Chondrocyte (in vitro differentiated cells): Measurements from ENCODE around the gene ASB4. TPM values are rescaled to one million over a fixed set of nuclear protein-coding genes. Genes with fewer than 3 reads are reported as not detected.

ENCODE experiments used
- DNase-seq: peaks from one replicate; pipeline ENCODE4 v3.0.0; 2021; ENCODE audit warnings: mixed read lengths, low spot score
- H3K27ac Mint-ChIP-seq: one replicate; pipeline ENCODE4 v1.8.0; 2021; ENCODE audit warnings: mild to moderate bottlenecking, moderate library complexity, mixed read lengths; ENCODE audit not compliant: unreplicated experiment
- H3K27me3 Mint-ChIP-seq: 2 replicates; pipeline ENCODE4 v1.8.0; 2021; ENCODE audit warnings: low read depth, mixed read lengths
- H3K36me3 Mint-ChIP-seq: 2 replicates; pipeline ENCODE4 v1.8.0; 2021; ENCODE audit warnings: low read depth, mixed read lengths
- H3K4me1 Mint-ChIP-seq: 2 replicates; pipeline ENCODE4 v1.8.0; 2021; ENCODE audit warnings: low read depth, mild to moderate bottlenecking, mixed read lengths
- H3K4me3 Mint-ChIP-seq: one replicate; pipeline ENCODE4 v1.8.0; 2021; ENCODE audit warnings: mild to moderate bottlenecking, moderate library complexity, mixed read lengths; ENCODE audit not compliant: unreplicated experiment
- H3K9me3 Mint-ChIP-seq: 2 replicates; pipeline ENCODE4 v1.8.0; 2021; ENCODE audit warnings: low read depth, mixed read lengths
- CTCF ChIP-seq: fragments of 200-600 bp; sonication (generic); IDR thresholded peaks from 2 replicates; pipeline ENCODE4 v1.5.0; 2021; ENCODE audit warnings: antibody characterized with exemption, mild to moderate bottlenecking, moderate library complexity
- total RNA-seq: library from RNA; stranded (reverse); gene quantifications from 3 replicates; pipeline ENCODE4 v1.2.1, GENCODE V29; 2021

Gene ASB4
- total RNA-seq, 1 donor from 2014 or later = not detected

GRCh38 chr7:95517458-95517857 is 31.7 kb downstream of the ASB4 start:
- no peaks in the 10 kb centered on the region for H3K36me3 Mint-ChIP-seq
- H3K4me3 Mint-ChIP-seq = no peak overlapping the region
- H3K9me3 Mint-ChIP-seq = no peaks in the 10 kb centered on the region
- no peak overlapping the region for H3K27ac Mint-ChIP-seq
- peaks cover 4% of the 10 kb centered on the region for H3K27me3 Mint-ChIP-seq
- no peaks in the 10 kb centered on the region for H3K4me1 Mint-ChIP-seq
- no peak for TF ChIP-seq CTCF
- no peak for DNase-seq

- no peaks in the 10 kb centered on the region for H3K36me3 Mint-ChIP-seq
- no peak for TF ChIP-seq CTCF
- no peaks in the 10 kb centered on the region for H3K9me3 Mint-ChIP-seq
- H3K27me3 Mint-ChIP-seq = peaks cover 4% of the 10 kb centered on the region
- DNase-seq = no peak
- H3K4me1 Mint-ChIP-seq = no peaks in the 10 kb centered on the region
- H3K27ac Mint-ChIP-seq = no peak overlapping the region
- H3K4me3 Mint-ChIP-seq = no peak overlapping the region
These were observed 32.1 kb downstream of the ASB4 start for GRCh38 chr7:95517870-95518269.

GRCh38 chr7:95520136-95520535 is 34.4 kb downstream of the ASB4 start:
- H3K36me3 Mint-ChIP-seq = no peaks in the 10 kb centered on the region
- H3K27ac Mint-ChIP-seq = no peak overlapping the region
- H3K27me3 Mint-ChIP-seq = no peaks in the 10 kb centered on the region
- H3K9me3 Mint-ChIP-seq = no peaks in the 10 kb centered on the region
- H3K4me3 Mint-ChIP-seq = no peak overlapping the region
- no peak for DNase-seq
- TF ChIP-seq CTCF = no peak
- H3K4me1 Mint-ChIP-seq = no peaks in the 10 kb centered on the region

GRCh38 chr7:95525503-95525902 is 39.8 kb downstream of the ASB4 start:
- no peak for DNase-seq
- Mint-ChIP-seq H3K4me1 (peaks cover 3% of the 10 kb centered on the region), H3K36me3 (no peaks in the 10 kb centered on the region), H3K4me3 (no peak overlapping the region), H3K27ac (no peak overlapping the region), H3K27me3 (peaks cover 4% of the 10 kb centered on the region), H3K9me3 (no peaks in the 10 kb centered on the region)
- TF ChIP-seq CTCF = no peak

- no peak for TF ChIP-seq CTCF
- Mint-ChIP-seq H3K4me3 (no peak overlapping the region), H3K4me1 (peaks cover 3% of the 10 kb centered on the region), H3K9me3 (no peaks in the 10 kb centered on the region), H3K27me3 (peaks cover 4% of the 10 kb centered on the region), H3K36me3 (no peaks in the 10 kb centered on the region), H3K27ac (no peak overlapping the region)
- no peak for DNase-seq
These were observed 40.5 kb downstream of the ASB4 start for GRCh38 chr7:95526128-95526738.
